GM23338 (cell line): ENCODE results near the gene CACNA1B.

Source experiments
- CTCF ChIP-seq, 2 experiments: fragments of 200-600 bp in 1 of 2; sonication (generic) in 1 of 2; conservative IDR thresholded peaks; 2 replicates each; pipeline versions ENCODE4 v1.5.1 to v1.6.1; 2016 to 2017; ENCODE audit warnings: antibody characterized with exemption in 2 of 2, low read depth in 2 of 2, mild to moderate bottlenecking in 2 of 2, moderate library complexity in 1 of 2
- EZH2phosphoT487 ChIP-seq: fragments of 200-600 bp; sonication (generic); IDR thresholded peaks from one replicate; pipeline ENCODE4 v1.8.1; 2018; ENCODE audit warnings: antibody characterized with exemption; ENCODE audit not compliant: unreplicated experiment
- JUNB ChIP-seq: IDR thresholded peaks from one replicate; pipeline ENCODE4 v1.6.1; 2016; ENCODE audit warnings: antibody characterized with exemption; ENCODE audit not compliant: unreplicated experiment
- NANOG ChIP-seq: IDR thresholded peaks from 2 replicates; pipeline ENCODE4 v1.6.1; 2016; ENCODE audit warnings: antibody characterized with exemption, borderline replicate concordance
- POLR2AphosphoS5 ChIP-seq: IDR thresholded peaks from 2 replicates; pipeline ENCODE4 v1.6.1; 2016; ENCODE audit warnings: antibody characterized with exemption, low read depth

DNA sequence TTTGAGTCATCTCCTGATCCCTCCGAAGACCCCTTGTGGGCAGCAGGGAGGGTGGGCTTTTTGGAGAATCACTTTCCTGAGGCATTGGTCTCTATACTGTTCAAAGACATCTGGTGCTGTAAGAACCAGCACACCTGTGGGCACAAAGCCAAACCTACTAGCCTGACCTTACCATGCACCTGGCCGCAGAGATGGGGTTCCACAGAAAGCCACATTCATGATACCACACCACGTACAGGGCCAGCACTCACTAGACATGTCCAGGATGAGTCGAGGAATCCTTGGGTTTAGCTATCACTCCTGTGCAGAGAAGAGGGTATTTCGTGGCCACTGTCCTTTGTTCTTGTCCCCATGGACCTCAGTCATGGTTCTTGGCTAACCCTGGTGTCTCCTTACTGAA, 203.4 kb downstream of the CACNA1B start:
- TF ChIP-seq EZH2phosphoT487, result no peak
- TF ChIP-seq CTCF (conservative IDR thresholded peaks at IDR 0.05; ENCODE audit: low read depth in 2 of 2), result no peak
- no peak for TF ChIP-seq NANOG
- TF ChIP-seq POLR2AphosphoS5, result no peak
- no peak for TF ChIP-seq JUNB
